HK-2 (cell line): Measurements from ENCODE around the gene FOXO4.

Experiments
- DNase-seq: peaks from one replicate; pipeline ENCODE4 v3.0.0-alpha.2; 2018; ENCODE audit not compliant: unreplicated experiment

The FOXO4 gene

GRCh38 chrX:71143508-71143907, 47.9 kb downstream of the FOXO4 start:
- no peak for DNase-seq

DNA sequence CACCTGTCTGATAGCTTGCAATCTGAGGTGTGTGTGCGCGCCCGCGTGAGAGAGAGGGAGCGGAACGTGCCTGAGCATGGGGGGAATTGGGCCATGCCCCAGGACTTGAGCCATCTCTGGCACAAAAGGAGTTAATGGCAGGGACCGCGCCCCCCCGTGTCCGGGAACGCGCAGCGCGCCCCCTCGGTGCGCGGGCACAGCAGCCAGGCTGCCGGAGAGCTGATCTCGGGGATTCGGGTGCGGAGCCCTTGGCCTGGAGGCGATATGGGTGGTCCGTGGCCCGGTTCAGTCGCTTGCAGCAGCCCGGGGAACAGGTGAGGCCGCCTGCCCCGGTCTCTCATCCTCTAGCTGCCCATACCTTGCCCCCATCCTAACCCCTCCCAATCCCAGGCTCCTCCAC, 49.0 kb downstream of the FOXO4 start, which contains the start of gene NLGN3:
Gene NLGN3 (plus strand): TSS at position 191 of the 400 bp plus-strand sequence. CDS start 2,909 bp downstream, outside the sequence.
- DNase-seq, result no peak

DNA sequence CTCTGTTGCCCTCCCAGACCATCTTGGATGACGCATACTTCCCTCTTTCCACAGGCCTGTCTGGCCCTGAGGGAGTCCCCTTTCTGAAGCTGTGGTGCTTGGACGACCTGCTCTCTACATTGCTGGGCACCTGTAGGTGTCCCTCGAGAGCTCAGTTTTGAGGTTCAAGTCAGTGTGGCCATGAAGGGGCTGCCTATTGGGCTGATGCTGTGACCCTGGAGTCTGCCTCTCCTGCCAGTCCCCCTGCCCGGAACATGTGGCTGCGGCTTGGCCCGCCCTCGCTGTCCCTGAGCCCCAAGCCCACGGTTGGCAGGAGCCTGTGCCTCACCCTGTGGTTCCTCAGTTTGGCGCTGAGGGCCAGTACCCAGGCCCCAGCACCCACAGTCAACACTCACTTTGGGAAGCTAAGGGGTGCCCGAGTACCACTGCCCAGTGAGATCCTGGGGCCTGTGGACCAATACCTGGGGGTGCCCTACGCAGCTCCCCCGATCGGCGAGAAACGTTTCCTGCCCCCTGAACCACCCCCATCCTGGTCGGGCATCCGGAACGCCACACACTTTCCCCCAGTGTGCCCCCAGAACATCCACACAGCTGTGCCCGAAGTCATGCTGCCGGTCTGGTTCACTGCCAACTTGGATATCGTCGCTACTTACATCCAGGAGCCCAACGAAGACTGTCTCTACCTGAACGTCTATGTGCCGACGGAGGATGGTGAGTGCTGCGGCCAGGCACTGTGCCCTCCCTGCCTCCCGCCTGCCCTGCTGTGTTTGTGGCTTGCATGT, 52.0 kb downstream of the FOXO4 start:
- no peak for DNase-seq

DNA sequence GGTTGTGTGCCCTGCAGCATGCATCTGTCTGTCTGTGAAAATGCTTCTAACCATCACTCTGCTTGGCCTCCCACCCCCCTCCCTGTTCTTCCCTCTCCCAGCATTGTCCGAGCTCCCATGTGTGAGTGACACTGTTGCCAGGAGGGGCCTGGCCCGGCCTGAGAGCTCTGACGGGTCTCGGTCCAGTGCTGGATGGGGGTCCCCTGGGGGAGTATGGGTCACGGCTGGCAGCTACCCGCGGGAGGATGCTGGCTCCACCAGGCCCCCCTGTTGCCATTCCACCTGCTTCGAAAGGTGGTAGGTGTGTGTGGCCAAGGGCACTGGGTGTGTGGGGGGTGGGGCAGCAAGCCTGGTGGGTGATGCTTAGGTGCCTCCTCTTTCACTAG, 52.6 kb downstream of the FOXO4 start:
- no peak for DNase-seq

GRCh38 chrX:71151366-71151765, 55.7 kb downstream of the FOXO4 start:
- DNase-seq, result no peak
